ENCODE measurements around the gene PSAP.

DNA sequence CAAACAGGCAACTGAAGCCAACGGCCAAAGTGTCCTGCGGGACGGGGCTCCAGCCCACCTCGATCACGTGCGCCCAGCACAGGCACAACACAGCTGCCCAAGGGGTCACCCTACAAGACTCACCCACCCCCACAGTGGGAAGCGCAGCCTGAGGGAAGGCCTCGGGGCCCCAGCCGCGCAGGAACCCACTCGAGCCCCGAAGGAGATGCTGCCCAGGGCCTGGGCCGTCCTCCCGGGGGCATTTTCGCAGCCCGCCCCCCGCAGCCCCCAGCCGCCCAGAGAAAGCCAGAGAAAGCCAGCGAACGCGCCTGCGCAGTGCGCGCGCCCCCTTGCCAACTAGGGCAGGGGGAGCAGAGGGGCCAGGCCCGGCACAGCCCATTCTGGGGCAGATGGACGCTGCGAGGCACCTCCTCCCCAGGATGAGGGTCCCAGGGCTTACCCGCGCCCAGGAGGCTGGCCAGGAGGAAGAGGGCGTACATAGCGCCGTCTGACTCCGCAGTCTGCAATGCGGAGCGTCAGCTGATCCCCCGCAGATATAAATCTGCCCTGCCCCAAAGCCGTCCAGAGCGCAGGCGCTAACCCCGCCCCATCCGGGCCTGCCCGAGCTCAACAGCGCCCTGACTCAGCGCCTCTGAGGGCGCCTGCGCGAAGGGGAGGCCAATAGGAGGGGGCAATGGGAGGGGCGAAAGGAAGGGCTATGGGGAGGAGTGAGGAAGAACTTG, at the start of gene PSAP:
- TF ChIP-seq, protein P1, sequence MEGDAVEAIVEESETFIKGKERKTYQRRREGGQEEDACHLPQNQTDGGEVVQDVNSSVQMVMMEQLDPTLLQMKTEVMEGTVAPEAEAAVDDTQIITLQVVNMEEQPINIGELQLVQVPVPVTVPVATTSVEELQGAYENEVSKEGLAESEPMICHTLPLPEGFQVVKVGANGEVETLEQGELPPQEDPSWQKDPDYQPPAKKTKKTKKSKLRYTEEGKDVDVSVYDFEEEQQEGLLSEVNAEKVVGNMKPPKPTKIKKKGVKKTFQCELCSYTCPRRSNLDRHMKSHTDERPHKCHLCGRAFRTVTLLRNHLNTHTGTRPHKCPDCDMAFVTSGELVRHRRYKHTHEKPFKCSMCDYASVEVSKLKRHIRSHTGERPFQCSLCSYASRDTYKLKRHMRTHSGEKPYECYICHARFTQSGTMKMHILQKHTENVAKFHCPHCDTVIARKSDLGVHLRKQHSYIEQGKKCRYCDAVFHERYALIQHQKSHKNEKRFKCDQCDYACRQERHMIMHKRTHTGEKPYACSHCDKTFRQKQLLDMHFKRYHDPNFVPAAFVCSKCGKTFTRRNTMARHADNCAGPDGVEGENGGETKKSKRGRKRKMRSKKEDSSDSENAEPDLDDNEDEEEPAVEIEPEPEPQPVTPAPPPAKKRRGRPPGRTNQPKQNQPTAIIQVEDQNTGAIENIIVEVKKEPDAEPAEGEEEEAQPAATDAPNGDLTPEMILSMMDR (IDR thresholded peaks at IDR 0.05): peak in 1 of 7 experiments; percentile 3
- peak; percentile 98 to 99 (median 99) for TF ChIP-seq POLR2A (IDR thresholded peaks at IDR 0.05)

All from body of pancreas (tissue), 4 donors.